HG03354 (cell line): ENCODE measurements around the gene NEK6.

Experiments used
- ATAC-seq: cut with Tn5 transposase; IDR thresholded peaks from one replicate; pipeline ENCODE4 v1.9.1; 2021; ENCODE audit warnings: mild to moderate bottlenecking; ENCODE audit not compliant: unreplicated experiment, poor library complexity, severe bottlenecking

Gene NEK6

DNA sequence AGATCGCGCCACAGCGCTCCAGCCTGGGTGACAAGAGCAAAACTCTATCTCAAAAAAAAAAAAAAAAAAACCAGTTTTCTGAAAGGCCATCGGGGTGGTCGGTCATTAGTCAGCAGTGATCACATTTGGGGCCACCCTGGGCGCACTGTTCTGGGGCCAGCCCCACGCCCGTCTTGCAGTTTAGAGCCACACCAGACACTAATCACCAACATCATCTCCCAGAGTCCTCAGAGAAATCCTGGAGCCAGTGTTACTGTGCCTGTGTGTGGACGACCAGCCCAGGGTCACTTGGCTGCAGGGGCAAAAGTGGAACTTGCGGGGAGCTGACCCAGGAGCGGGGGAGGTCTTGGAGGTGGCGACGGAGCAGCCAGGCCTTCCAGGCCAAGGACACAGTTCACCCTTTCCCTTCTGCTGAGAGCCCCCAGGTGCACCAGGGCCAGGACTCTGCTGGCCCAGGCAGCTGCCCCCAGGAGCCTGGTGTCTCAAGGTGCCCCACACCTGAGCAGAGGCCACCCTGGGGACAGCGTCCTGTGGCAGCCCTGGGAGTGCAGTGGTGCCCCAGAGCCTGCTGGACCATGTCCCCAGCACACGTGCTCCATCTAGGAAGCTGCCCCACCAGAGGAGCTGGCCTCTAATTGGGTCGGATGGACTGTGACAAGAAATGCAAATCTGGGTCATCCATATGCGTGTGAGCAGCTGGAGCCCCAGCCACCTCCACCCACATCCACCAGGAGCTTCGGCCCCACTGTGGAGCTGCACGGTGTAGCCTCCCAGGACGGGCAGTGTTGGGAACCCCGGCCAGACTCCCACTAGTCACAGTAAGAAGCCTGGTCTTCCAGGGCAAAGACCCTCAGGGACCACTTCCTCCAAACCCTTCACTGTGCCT, 51.1 kb downstream of the NEK6 start:
- no peak for ATAC-seq

DNA sequence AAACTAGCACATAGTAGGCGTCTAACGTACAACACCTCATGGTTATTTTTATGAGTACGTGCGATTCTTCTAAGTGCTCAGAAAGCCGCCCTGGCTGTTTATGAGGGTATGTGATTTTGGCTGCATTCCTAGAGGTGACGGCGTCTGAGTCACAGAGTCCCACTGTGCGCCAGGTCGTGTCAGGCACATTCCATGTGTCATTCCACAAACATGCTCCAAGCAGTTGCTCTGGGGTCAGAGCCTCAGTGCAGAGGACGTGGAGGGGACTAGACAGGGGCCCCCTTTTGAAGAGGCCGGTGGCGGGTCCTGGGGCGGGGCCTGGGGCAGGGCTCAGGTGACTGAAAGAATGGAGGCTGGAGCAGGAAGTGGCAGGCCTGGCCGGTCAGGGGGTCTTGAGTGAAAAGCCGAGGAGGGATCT, 51.9 kb downstream of the NEK6 start:
- no peak for ATAC-seq

DNA sequence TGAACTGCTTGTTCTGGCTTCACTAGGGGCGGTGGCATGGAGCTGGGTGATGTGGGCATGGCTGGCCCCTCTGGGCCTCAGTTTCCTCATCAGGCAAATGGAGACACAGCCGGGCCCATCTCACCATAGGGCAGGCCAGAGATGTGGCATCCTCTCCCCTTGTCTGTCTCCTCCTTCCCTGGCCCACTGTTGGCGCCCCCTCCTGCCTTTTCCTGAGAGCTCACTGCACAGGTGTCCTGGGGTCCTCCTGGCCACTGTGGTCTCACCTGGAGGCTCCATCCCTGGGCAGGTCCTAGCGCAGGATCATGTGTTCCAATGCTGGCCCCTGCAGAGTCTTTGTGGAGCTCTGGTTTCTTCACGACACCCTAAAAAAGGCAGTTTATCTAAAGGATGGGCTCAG, 53.5 kb downstream of the NEK6 start:
- no peak for ATAC-seq

DNA sequence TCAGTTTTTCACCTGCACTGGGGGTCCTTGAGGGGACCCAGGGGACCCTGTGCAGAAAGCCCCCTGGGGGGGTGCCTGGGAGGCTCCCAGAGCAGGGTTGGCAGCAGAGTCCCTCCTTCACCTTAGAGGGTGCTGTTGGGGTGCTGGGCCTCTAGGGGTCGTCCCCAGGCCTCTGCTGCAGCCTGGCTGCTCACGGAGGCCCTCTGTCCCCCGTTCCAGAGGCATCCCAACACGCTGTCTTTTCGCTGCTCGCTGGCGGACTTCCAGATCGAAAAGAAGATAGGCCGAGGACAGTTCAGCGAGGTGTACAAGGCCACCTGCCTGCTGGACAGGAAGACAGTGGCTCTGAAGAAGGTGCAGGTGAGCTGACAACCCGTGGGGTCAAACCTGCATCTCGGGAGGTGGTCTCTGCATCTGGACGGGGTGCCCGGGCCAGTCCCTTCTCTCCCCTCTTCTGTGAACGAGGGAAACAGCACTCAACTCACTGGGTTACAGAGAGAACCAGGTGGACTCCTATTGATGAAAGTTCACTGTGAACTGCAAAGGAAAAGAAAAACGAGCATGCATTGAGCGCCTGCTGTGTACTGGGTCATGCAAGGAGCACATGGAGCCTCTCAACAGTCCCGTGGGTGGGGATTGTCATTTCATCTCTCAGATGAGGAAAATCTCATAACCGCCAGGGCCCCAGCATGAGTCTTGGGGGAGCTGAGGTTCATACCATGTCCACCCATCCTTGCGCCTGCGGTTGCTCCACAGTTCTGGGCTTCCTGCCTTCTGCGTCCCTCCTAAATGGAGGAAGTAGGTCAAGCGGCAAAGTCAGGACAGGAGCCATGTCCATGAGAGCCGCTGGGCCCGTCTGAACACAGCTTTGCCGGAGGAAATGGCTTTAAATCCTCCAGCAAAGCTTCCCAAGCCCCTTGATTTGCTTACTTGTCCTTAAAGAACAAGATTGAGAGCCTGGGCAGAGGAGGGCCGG, 54.8 kb downstream of the NEK6 start:
- no peak for ATAC-seq

DNA sequence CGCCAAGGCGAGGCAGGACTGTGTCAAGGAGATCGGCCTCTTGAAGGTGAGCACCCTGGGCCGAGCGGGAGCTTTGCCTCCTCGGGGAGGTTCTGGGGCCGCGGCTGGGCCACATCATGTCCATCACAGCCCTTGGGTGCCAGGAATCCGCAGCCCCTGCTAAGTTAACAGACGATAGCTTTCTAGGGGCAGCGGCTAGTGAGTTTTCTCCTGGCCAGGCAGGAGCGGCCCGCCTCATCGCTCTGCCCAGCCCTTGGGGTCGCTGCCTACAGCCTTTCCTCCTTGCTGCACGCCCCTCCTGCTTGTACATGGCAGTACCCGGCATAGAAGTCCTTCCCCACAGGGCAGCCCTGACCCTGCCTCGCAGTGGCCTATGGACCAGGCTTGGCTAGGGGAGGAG, 56.2 kb downstream of the NEK6 start:
- no peak for ATAC-seq

DNA sequence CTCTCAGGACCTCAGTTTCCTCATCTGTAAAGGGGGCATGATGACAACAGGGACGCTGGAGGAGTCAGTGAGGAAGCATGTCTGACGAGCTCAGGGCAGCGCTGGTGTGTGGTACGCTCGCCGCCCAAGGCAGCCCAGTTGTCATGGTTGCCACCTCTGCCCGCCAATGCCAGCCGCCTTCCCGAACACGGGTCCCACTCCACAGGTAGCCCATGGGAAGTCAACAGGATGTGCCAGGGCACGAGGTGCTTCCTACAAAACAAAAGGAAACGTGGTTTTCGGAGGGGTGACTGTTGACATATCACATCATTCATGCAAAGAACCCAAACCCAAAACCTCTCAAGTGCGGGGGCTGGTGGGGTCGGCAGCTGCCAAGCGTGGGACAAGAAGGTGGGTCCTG, 58.1 kb downstream of the NEK6 start:
- no peak for ATAC-seq

DNA sequence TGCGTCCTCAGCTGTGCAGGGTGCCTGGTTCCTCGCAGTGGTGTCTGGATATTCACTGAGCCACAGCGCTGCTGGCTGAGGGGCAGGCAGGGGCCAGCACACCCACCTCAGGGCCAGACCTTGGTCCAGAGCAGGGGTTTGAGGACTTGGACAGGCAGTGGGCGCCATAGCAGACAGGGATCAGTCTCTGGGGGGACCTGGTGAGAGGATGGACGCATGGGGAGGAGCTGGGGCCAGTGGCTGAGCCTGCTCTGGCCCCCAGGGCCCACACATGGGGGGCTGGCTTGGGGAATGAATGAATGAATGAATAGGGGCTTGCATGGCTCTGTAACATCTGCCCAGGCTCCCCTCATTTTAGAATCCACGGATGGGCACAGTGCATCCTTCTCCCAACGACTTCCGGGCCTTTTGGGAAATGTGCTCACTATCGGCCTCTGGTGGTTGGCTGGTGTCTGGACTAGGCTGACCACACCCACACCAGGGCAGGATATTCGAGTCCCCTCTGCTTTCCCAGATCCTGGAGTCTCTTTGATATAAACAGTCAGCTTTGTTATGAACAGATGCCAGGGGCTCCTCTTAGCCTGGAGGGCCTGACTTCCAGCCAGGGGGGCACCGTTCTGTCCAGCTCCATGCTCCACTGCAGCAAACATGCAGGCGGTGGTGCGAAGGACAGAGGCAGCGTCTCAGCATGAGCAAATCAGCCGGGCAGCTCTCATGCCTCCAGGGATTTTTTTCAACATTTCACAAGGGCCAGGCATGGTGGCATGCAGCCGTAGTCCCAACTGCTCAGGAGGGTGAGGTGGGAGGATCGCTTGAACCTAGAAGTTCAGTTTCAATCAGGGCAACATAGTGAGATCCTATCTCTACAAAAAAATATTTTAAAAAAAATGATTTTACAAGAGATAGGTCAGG, 62.6 kb downstream of the NEK6 start:
- no peak for ATAC-seq

DNA sequence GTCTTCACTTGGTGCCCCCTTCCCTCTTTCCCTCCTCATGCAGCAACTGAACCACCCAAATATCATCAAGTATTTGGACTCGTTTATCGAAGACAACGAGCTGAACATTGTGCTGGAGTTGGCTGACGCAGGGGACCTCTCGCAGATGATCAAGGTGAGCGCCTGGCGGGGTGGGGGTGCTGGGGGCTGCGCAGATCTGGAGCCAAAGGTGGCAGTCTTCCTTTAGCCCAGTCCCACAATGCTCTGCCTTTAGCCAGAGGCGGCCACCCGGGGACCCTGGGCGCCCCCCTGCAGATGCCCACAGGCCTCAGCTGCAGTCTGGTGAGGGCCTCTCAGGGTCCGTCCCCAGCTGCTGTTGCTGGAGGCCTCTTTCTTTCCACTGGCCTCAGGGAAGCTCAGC, 63.7 kb downstream of the NEK6 start:
- no peak for ATAC-seq

DNA sequence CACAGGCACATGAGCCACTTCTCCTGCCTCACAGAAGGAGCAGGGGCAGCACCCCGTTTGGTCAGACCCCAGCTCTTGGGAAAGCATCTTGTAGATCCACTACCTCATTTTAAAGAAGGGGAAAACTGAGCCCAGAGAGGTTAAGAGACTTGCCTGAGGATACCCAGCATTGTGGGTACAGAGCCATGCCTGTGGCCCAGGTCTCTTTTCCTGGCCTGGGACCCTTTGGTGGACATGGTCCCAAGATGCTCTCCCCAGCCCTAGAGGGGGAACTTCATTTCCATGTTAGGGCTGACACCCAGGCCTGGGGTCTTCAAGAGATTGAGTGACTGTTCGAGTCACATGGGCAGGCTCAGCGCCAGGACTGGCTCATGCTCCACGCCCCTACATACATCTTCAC, 64.2 kb downstream of the NEK6 start:
- ATAC-seq = no peak

DNA sequence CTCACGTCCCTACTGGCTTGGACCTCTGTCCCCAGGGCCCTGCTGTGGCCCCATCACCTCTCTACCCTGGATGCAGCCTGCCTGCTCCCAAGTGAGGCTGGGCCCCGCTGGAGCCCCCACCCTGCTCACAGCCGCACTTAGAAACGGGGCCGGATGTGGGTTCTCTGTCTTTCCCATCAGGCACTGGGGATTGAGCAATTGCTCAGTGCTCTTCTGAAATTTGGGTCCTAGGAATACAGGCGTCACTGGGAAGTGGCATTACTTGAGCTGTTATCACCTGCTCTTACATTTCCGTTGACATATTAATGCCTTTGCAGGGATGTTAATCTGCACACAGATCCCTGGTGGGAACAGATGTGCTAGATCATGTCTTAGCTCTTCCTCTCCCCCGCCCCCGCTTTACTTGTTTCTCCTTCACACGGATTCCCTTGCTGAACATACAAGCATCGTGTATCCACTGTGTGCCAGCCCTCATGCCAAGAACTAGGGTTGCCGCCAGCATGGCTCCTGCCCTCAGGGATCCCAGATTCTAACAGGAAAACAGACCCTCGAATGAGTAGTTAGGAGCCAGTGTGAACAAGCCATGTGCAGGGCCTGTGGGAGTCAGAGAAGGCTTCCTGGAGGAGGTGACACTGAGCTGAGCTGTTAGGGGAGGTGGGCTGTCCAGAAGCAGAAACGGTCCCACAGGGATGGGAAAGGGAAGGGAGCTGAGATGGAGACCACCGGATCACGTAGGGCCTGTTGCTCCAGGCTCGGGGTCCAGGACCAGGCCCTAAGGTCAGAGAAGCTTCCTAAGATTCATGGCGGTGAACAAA, 65.1 kb downstream of the NEK6 start:
- no peak for ATAC-seq

DNA sequence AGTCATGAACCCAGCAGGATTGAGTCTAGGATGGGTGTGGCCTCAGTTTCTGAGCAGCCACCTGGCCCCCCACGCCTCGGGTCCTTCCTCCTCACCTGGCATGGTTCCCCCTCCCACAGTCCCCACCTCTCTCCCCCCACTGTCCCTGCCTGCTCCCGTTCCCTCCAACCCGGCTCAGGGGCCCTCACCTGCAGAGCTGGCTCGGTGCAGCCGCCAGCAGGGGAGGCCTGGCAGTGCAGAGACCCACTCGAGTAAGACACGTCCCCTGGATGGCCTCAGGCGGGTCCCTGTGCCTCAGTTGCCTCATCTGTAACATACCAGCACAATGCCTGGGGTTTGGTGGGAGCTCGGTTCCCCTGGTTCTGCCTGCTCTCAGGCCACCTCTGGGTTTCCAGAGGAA, 66.2 kb downstream of the NEK6 start:
- no peak for ATAC-seq

DNA sequence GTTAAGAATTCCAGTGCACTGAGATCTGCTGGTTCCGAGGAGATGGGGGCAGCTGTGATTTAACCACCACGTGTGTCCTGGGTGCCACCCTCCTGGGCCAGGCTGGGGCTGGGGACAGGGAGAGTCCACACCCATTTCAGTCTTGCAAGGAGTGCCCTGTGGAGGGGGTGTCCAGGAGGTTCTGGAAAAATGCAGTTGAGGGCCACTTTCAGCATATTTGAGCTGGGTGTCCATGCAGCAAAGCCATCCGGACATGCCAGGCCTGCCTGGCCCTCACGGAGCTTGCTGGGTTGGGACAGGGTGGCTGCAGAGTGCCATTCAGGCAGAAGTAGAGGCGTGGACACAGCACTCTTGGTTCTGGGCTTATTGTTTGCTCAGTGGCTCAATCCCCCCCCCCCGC, 68.1 kb downstream of the NEK6 start:
- ATAC-seq = no peak

DNA sequence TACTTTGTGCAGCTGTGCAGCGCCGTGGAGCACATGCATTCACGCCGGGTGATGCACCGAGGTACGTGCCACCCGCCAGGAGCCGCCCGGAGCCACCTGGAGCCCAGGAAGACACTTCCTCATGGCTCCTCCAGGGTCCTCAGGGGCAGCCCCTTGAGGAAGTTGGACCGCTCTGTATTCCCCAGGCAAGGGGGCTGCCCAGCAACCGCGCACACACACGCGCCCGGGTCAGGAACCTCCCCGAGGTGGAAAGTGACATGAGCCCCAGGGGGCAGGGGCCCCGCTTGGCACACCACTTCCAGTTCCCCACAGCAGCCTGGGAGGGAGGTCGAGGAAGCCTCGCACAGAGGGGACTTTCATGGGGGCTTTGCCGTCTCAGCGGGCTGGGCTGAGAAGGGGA, 68.6 kb downstream of the NEK6 start:
- no peak for ATAC-seq

DNA sequence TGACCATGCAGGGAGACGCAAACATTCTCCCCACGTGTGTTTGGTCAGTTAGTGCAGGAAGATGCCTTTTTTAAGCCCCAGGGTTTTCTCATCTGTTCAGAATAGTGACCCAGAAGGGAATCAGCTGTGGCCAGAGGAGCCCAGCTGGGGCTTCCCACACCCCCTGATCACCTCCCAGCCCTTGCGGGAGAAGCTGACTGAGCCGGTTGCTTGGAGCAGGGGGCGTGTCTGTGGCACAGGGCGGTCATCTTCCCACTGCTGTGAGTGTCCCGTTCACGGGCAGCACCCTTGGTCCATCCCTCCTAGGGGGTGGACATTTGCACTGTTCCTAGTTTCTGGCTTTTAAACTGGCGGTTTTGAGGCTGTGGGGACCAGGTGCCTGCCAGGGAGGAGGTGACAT, 69.7 kb downstream of the NEK6 start:
- ATAC-seq = no peak

DNA sequence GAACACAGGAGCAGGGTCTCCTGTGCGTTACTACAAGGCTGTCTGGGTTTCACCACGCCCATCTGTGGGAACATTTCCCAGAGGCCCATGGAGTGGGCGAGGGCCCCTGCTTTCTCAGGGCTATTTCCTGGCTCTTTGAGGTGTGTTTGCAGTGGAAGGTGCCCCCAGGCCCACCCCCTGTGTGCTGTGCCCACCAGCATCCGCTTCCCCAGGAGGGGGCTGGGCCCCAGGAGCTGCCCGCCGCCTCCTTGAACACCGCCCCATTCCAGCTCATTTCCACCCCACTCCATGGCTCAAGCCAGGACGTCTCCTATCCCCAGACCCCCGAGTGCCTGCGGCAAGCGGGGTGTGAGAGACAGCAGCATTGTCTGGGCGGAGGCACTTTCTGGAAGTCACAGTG, 70.5 kb downstream of the NEK6 start:
- ATAC-seq = no peak

DNA sequence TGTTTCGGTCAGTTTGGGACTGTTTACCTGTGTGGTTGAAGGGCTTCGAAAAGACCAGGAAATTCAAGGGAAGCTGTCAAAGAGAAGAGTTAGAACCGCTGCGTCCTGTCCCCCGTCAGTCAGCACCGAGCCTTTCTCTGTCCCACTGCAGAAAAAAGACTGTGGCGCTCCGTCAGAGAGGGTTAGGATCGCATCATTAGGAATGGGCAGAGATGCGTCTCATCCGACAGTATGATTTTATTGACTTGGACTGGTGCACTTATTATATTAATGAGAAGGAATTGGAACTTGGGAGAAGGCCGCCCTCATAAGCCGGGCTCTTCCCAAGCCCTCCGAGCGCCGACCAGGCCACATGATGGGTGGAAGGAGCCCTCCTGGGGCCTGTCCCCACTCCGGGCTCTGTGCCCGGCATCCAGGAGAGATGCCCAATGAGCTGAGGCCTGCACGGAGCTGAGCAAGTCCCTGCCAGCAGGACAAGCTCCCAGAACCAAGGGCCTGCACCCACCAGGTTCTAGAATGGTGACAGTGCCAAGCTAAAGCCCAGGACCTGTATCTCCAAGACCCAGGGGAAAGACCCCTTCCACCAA, 71.5 kb downstream of the NEK6 start:
- no peak for ATAC-seq

DNA sequence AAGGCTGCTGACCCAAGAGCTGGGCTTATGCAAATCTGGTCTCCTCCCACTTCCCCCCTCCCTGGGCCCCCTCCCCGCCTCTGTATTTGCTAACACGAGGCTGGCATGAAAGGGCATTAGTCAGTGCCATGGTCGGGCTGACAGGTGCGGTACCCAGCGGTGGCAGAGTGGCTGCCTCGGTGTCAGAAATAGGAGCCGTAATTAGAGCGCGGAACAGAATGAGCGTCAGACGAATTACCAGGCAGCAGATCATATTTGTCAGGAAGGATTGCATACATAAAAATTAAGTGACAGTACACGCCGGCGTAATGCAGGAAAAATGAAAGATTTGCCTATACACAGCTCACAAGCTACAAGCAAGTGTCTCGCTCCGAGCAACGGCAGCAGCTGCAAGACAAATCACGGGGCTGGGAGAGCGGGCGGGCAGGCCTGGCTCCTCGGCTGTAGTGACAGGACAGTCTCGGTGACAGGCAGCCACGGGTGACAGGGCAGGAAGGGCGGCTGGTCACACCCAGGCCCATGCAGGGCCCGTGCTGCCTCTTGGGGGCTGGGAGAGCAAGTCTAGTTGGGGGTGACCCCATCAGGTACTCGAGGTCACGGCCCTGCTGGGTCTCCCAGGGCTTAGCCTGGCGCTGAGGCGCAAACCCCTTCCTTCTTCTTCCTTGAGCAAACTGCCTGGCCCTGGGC, 72.4 kb downstream of the NEK6 start:
- no peak for ATAC-seq

DNA sequence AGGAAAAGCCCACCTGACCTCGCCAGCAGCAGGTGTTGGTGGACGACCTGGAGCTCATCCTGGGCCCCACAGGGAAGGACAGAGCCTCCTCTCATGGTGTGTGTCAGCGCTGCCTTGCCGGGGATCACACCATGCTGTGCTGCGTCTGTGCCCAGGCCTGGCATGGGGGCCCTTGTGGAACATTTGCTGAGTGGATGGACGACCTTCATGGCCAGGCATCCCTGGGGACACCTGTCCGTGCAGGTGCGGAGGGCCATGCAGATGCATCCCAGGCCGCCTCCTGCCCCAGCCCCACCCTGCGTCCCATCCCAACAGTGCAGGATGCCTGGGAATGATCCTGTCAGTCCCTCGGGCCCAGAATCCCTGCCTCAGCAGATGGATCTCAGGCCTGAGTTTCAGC, 73.8 kb downstream of the NEK6 start:
- ATAC-seq = no peak
